Medulla oblongata (tissue), 1 donor: Measurements from ENCODE around the gene CCND1.
"Not testable (repeated sequence)": the region's sequence is repeated elsewhere in the genome, so short reads cannot be mapped to it uniquely, and the experiment has no call there.

Experiments used
- DNase-seq: peaks from one replicate; pipeline ENCODE4 v3.0.0-alpha.2; 2015; ENCODE audit errors: extremely low spot score

Gene CCND1

GRCh38 chr11:69689484-69690319, 48.7 kb downstream of the CCND1 start:
- no peak for DNase-seq

GRCh38 chr11:69691463-69691862, 50.5 kb downstream of the CCND1 start:
- no peak for DNase-seq

GRCh38 chr11:69692422-69692821, 51.5 kb downstream of the CCND1 start:
- DNase-seq, result no peak

- DNase-seq, result no peak
These were observed 53.8 kb downstream of the CCND1 start for GRCh38 chr11:69694781-69695180.

- DNase-seq, result no peak
These were observed 54.6 kb downstream of the CCND1 start for GRCh38 chr11:69695581-69695980.

GRCh38 chr11:69695995-69696394, 55.0 kb downstream of the CCND1 start:
- DNase-seq, result not testable (repeated sequence)

GRCh38 chr11:69696749-69697468, 56.0 kb downstream of the CCND1 start:
- DNase-seq, result no peak

- DNase-seq, result no peak
These were observed 56.5 kb downstream of the CCND1 start for GRCh38 chr11:69697469-69697843.

GRCh38 chr11:69697861-69698260, 56.9 kb downstream of the CCND1 start:
- no peak for DNase-seq

GRCh38 chr11:69698362-69698761, 57.4 kb downstream of the CCND1 start:
- no peak for DNase-seq

- no peak for DNase-seq
These were observed 58.3 kb downstream of the CCND1 start for GRCh38 chr11:69699213-69699612.

- peak; percentile 72 for DNase-seq
These were observed 59.6 kb downstream of the CCND1 start for GRCh38 chr11:69700278-69701140.

- no peak for DNase-seq
These were observed 61.3 kb downstream of the CCND1 start for GRCh38 chr11:69702239-69702691.

- DNase-seq, result no peak
These were observed 62.0 kb downstream of the CCND1 start for GRCh38 chr11:69702769-69703452.

- DNase-seq, result no peak
These were observed 62.5 kb downstream of the CCND1 start for GRCh38 chr11:69703453-69703767.
